Endothelial cell (in vitro differentiated cells): ENCODE data around the gene CRADD. TPM values are rescaled to one million over a fixed set of nuclear protein-coding genes. Genes with fewer than 3 reads are reported as not detected.
"Not testable (repeated sequence)": the region's sequence is repeated elsewhere in the genome, so short reads cannot be mapped to it uniquely, and the experiment has no call there.

Experiments
- DNase-seq: peaks from one replicate; pipeline ENCODE4 v3.0.0; 2021; ENCODE audit warnings: low spot score
- H3K27ac Mint-ChIP-seq: one replicate; pipeline ENCODE4 v1.8.0; 2021; ENCODE audit warnings: mixed read lengths, inconsistent platforms; ENCODE audit not compliant: unreplicated experiment
- H3K27me3 Mint-ChIP-seq: one replicate; pipeline ENCODE4 v1.8.0; 2021; ENCODE audit warnings: mild to moderate bottlenecking, moderate library complexity, mixed read lengths, inconsistent platforms; ENCODE audit not compliant: unreplicated experiment
- H3K36me3 Mint-ChIP-seq: one replicate; pipeline ENCODE4 v1.8.0; 2021; ENCODE audit warnings: mild to moderate bottlenecking, low read depth, mixed read lengths, inconsistent platforms; ENCODE audit not compliant: unreplicated experiment
- H3K4me1 Mint-ChIP-seq: one replicate; pipeline ENCODE4 v1.8.0; 2021; ENCODE audit warnings: mild to moderate bottlenecking, mixed read lengths, inconsistent platforms; ENCODE audit not compliant: unreplicated experiment
- H3K4me3 Mint-ChIP-seq: one replicate; pipeline ENCODE4 v1.8.0; 2021; ENCODE audit warnings: mild to moderate bottlenecking, mixed read lengths, inconsistent platforms; ENCODE audit not compliant: unreplicated experiment
- H3K9me3 Mint-ChIP-seq: one replicate; pipeline ENCODE4 v1.8.0; 2021; ENCODE audit warnings: mixed read lengths, inconsistent platforms; ENCODE audit not compliant: unreplicated experiment
- total RNA-seq: library from RNA; stranded (reverse); fragmentation: NEBNext Ultra II Directional; extraction: Animal tissue kit (Norgen Biotek cat#: 25700); gene quantifications from one replicate; pipeline ENCODE4 v1.2.1, GENCODE V29; 2021; ENCODE audit not compliant: unreplicated experiment
- TF ChIP-seq, protein P1 (sequence below): fragments of 200-600 bp; sonication (generic); IDR thresholded peaks from one replicate; pipeline ENCODE4 v1.5.0; 2021; ENCODE audit warnings: antibody characterized with exemption; ENCODE audit not compliant: unreplicated experiment

Gene CRADD
- total RNA-seq, 1 donor from 2014 or later, result 6.5 TPM

DNA sequence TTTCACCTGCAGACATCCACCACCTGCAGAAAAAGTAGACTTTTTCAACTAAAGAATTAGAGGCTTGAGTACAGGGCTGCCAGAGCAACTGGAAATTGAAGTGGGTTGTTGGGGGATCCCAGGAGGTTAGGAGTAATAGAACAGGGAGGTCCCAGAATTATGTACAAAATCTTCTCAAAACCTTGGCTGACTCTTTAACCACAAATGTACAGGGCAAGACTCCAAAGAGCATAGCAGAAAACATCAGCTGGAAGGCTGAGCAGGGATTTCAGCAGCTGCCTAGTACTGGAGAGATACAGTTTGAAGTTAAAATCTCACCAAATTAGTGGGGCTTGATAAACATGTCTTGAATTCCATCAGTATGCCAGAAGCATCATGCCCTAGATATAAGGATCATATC, 191.6 kb downstream of the CRADD start:
- H3K4me3 Mint-ChIP-seq, result no peak overlapping the region
- TF ChIP-seq, protein P1, sequence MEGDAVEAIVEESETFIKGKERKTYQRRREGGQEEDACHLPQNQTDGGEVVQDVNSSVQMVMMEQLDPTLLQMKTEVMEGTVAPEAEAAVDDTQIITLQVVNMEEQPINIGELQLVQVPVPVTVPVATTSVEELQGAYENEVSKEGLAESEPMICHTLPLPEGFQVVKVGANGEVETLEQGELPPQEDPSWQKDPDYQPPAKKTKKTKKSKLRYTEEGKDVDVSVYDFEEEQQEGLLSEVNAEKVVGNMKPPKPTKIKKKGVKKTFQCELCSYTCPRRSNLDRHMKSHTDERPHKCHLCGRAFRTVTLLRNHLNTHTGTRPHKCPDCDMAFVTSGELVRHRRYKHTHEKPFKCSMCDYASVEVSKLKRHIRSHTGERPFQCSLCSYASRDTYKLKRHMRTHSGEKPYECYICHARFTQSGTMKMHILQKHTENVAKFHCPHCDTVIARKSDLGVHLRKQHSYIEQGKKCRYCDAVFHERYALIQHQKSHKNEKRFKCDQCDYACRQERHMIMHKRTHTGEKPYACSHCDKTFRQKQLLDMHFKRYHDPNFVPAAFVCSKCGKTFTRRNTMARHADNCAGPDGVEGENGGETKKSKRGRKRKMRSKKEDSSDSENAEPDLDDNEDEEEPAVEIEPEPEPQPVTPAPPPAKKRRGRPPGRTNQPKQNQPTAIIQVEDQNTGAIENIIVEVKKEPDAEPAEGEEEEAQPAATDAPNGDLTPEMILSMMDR, result no peak
- H3K36me3 Mint-ChIP-seq, result no peaks in the 10 kb centered on the region
- no peak for DNase-seq
- no peak overlapping the region for H3K27ac Mint-ChIP-seq
- H3K4me1 Mint-ChIP-seq, result no peaks in the 10 kb centered on the region
- peaks cover 6% of the 10 kb centered on the region for H3K9me3 Mint-ChIP-seq
- no peaks in the 10 kb centered on the region for H3K27me3 Mint-ChIP-seq

DNA sequence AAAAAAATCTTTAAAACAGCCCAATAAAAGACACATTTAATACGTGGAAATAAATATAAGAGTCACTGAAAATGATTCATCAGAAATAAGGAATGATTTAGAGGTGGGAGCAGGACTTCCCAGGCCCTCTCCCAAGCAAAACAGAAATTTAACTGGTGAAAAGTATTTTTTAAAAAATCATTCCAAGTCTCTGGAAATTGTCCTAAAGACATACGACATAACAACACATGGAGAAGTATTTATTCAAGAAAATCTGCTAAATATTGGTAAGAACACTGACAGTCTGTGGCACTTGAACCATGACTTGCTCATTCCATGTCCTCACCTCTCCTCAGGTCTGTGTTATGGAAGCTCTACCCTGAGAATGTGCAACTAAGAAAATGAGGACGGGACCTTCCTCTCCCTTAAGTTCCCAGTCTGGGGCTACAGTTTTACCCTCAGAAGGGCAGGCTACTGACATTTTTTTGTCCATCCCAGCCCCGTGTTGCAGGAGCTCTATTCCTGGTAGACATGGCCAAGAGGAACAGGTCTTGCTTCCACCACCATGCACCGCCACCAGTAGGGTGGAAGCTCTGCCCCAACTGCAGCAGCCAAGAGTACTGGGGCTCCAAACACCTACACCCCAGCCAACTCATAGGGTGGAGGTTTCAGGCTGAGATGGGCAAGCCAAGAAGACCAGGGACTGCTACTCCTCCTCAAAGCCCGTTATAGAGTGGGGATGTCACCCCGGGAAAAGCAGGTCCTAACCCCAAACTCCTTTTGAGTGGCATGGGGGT, 193.0 kb downstream of the CRADD start:
- DNase-seq, result no peak
- Mint-ChIP-seq H3K9me3 (peaks cover 6% of the 10 kb centered on the region), H3K27me3 (no peaks in the 10 kb centered on the region), H3K4me3 (no peak overlapping the region), H3K36me3 (no peaks in the 10 kb centered on the region), H3K27ac (no peak overlapping the region), H3K4me1 (no peaks in the 10 kb centered on the region)
- TF ChIP-seq, protein P1, result no peak

DNA sequence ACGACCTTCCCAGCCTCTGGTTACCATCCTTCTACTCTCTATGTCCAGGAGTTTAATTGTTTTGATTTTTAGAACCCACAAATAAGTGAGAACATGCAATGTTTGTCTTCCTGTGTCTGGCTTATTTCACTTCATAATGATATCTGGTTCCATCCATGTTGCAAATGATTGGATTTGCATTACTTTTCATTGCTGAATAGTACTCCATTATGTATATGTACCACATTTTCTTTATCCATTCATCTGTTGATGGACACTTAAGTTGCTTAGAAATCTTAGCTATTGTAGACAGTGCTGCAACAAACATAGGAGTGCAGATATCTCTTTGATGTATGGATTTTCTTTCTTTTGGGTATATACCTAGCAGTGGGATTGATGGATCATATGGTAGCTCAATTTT, 194.4 kb downstream of the CRADD start:
- H3K27ac Mint-ChIP-seq, H3K9me3 Mint-ChIP-seq, H3K4me1 Mint-ChIP-seq, H3K27me3 Mint-ChIP-seq, H3K4me3 Mint-ChIP-seq, H3K36me3 Mint-ChIP-seq, DNase-seq: not testable (repeated sequence)

DNA sequence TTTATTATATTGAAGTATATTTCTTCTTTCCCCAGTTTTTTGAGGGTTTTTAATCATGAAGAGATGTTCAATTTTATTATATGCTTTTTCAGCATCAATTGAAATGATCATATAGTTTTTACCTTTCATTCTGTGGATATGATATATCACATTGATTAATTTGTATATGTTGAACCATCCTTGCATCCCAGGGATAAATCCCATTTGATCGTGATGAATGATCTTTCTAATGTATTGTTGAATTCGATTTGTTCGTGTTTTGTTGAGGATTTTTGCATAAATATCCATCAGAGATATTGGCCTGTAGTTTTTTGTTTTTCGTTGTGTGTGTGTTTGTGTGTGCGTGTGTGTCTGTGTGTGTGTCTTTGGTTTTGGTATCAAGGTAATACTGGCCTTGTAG, 196.4 kb downstream of the CRADD start:
- Mint-ChIP-seq H3K27me3 (no peaks in the 10 kb centered on the region), H3K9me3 (no peaks in the 10 kb centered on the region), H3K4me3 (no peak overlapping the region), H3K4me1 (no peaks in the 10 kb centered on the region), H3K27ac (no peak overlapping the region), H3K36me3 (no peaks in the 10 kb centered on the region)
- DNase-seq, result no peak
- TF ChIP-seq, protein P1, result no peak

DNA sequence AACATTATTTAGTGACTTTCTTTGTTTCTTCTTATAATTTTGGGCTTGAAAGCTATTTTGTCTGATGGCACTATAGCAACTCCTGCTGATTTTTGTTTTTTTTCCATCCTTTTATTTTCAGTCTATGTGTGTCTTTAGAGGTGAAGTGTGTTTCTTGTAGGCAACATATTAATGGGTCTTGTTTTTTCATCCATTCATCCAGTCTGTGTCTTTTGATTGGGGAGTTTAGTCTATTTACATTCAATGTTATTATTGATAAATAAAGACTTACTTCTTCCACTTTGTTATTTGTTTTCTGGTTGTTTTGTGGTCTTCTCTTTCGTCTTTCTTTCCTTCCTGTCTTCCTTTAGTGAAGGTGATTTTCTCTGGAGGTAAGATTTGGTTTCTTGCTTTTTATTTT, 198.0 kb downstream of the CRADD start:
- Mint-ChIP-seq H3K27me3 (no peaks in the 10 kb centered on the region), H3K4me3 (no peak overlapping the region), H3K27ac (no peak overlapping the region), H3K4me1 (peaks cover 2% of the 10 kb centered on the region), H3K36me3 (no peaks in the 10 kb centered on the region), H3K9me3 (no peaks in the 10 kb centered on the region)
- TF ChIP-seq, protein P1, result no peak
- no peak for DNase-seq
